ENCODE data around the gene DTNB. TPM values are rescaled to one million over a fixed set of nuclear protein-coding genes. Genes with fewer than 3 reads are reported as not detected.
"Not testable (repeated sequence)": the region's sequence is repeated elsewhere in the genome, so short reads cannot be mapped to it uniquely, and the experiment has no call there.

Gene DTNB
- total RNA-seq, 2 experiments from 2014 or later = 20.8 to 25.1 TPM

DNA sequence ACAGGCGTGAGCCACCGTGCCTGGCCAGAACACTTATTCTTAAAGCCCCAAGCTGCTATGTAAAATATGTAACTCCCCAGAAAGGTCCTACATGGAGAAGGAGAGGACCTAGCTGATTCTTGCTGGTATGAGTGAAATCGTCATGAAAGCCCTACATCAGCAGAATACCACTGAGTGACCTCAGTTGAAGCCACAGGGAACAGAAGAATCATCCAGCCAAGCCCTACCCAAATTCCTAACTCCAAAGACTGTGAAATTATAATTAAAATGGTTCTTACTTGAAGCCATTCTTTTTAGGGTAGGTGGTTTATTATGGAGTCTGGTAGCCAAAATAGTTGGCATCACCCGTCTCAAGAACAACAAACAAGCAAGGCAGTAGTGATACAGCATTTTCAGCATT is 4.5 kb upstream of the DTNB start:
- POLR2A ChIA-PET = no interaction called here
- Mint-ChIP-seq H3K27ac (no peak overlapping the region), H3K27me3 (no peaks in the 10 kb centered on the region), H3K9me3 (no peaks in the 10 kb centered on the region), H3K36me3 (no peaks in the 10 kb centered on the region), H3K4me3 (no peak overlapping the region), H3K4me1 (ENCODE audit: low read depth) (peaks cover 8% of the 10 kb centered on the region)
- no peak for DNase-seq
- intact Hi-C loops (cut with micrococcal nuclease) = loop anchor here (10.0 kb wide), 2 partner anchors 357 to 883 kb away; partner anchors contain the start of genes CENPO, PTRHD1 and RAB10
- CTCF ChIA-PET = interaction anchor here (0.8 kb wide), 1 partner anchor 22 kb away, joined by 3 read pairs; no protein-coding TSS in a partner anchor

DNA sequence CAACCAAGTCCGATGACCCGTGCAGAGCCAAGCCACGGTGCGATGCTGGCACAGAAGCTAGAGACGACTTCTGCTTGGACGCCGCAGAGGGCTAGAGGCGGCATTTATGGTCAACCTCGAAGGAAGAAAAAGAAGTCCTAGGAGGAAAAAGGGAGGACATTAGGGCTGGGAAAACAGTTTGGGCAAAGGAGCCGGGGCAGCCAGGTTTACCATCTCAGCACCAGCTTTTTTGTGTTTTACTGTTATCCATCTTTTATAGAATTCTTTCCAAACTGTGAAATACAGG is 643 bp upstream of the DTNB start:
- peak overlapping the region; percentile 80 for H3K4me3 Mint-ChIP-seq
- no peaks in the 10 kb centered on the region for H3K27me3 Mint-ChIP-seq
- intact Hi-C loops (cut with micrococcal nuclease) = loop anchor here (10.0 kb wide), 2 partner anchors 361 to 879 kb away; partner anchors contain the start of genes CENPO, PTRHD1 and RAB10
- ChIA-PET POLR2A (interaction anchor here (0.6 to 1.2 kb wide), 2 partner anchors 19 to 66 kb away, joined by 3 to 5 read pairs; no protein-coding TSS in a partner anchor), CTCF (interaction anchor here (1.4 to 2.0 kb wide), 2 partner anchors 27 to 205 kb away, joined by 3 to 10 read pairs; partner anchors contain the start of gene ASXL2)
- peak overlapping the region; percentile 62 for H3K27ac Mint-ChIP-seq
- H3K4me1 Mint-ChIP-seq (ENCODE audit: low read depth) = peaks cover 25% of the 10 kb centered on the region
- no peaks in the 10 kb centered on the region for H3K9me3 Mint-ChIP-seq
- no peak for DNase-seq
- no peaks in the 10 kb centered on the region for H3K36me3 Mint-ChIP-seq

DNA sequence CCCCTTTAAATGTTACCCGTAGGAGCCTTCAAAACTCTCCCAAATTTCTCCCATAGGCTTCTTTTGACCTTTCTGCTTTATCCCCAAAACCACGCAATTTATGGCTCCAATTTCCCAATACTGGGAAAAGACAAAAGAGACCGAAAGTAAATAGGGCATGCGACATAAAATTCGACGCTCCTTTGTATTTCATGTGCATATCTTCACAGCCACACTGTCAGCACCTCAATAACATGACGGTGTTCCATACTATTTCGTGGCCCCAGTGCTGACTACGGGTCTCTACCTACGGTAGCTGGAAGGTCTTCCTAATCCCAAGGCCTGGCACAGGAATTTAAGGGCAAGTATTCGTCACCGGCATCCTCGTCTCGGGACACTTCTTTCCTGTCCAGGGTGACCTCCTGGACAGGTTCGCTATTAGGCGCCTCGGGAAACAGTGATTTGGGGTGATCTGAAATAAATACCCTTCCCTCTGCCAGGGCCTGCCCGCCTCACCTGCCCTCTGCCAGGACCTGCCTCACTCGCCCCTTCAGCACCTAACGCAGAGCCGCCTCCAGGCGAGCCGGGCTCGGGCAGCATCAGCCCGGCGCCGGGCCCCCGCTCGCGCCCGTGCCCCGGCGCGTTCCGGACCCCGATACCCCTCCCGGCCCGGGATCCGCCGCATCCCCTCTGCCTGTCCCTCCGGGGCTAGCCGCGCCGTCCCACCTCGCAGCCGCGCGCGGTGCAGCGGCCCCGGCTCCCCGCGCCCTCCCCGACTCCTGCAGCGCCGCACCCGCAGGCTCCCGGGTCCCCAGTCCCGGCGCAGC is 680 bp downstream of the DTNB start:
- no peak overlapping the region for H3K27ac Mint-ChIP-seq
- H3K9me3 Mint-ChIP-seq = no peaks in the 10 kb centered on the region
- DNase-seq = peak; percentile 80
- peak overlapping the region; percentile 77 for H3K4me3 Mint-ChIP-seq
- intact Hi-C loops (cut with micrococcal nuclease) = loop anchor here (2.0 to 10.0 kb wide), 3 partner anchors 206 to 878 kb away; partner anchors contain the start of genes ASXL2, CENPO, PTRHD1 and RAB10
- peaks cover 27% of the 10 kb centered on the region for H3K4me1 Mint-ChIP-seq (ENCODE audit: low read depth)
- no peaks in the 10 kb centered on the region for H3K27me3 Mint-ChIP-seq
- ChIA-PET CTCF (interaction anchor here (1.4 to 2.4 kb wide), 3 partner anchors 28 to 206 kb away, joined by 3 to 10 read pairs (median 10); partner anchors contain the start of gene ASXL2), POLR2A (interaction anchor here (0.8 to 1.2 kb wide), 4 partner anchors 12 to 361 kb away, joined by 3 to 4 read pairs (median 4); partner anchors contain the start of gene RAB10)
- no peaks in the 10 kb centered on the region for H3K36me3 Mint-ChIP-seq

DNA sequence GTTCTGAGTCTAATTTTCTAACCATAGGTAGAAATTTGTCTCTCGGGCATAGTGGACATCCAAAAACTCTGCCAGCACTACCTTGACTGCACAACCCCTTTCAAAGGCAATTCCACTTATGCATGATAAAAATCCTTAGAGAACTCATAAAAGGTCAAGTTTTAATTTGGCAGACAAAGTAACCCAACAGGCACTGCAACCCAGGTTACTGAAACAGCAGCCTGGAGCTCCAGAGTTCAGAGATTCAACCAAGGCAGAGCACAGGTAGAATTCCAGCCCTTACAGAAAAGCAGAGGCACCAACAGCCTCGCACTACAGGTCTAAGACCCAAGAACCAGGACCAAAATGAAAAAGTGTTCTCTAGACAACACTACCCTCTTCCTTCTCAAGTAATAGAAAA is 1.8 kb downstream of the DTNB start:
- intact Hi-C loops (cut with micrococcal nuclease) = loop anchor here (2.0 to 10.0 kb wide), 3 partner anchors 207 to 877 kb away; partner anchors contain the start of genes ASXL2, CENPO, PTRHD1 and RAB10
- no peak for DNase-seq
- H3K27ac Mint-ChIP-seq = no peak overlapping the region
- H3K9me3 Mint-ChIP-seq = no peaks in the 10 kb centered on the region
- H3K4me3 Mint-ChIP-seq = peak overlapping the region; percentile 40
- H3K36me3 Mint-ChIP-seq = no peaks in the 10 kb centered on the region
- ChIA-PET CTCF (interaction anchor here (2.4 kb wide), 1 partner anchor 64 kb away, joined by 10 read pairs; no protein-coding TSS in a partner anchor), POLR2A (interaction anchor here (1.2 kb wide), 1 partner anchor 15 kb away, joined by 3 read pairs; no protein-coding TSS in a partner anchor)
- no peaks in the 10 kb centered on the region for H3K27me3 Mint-ChIP-seq
- H3K4me1 Mint-ChIP-seq (ENCODE audit: low read depth) = peaks cover 27% of the 10 kb centered on the region

DNA sequence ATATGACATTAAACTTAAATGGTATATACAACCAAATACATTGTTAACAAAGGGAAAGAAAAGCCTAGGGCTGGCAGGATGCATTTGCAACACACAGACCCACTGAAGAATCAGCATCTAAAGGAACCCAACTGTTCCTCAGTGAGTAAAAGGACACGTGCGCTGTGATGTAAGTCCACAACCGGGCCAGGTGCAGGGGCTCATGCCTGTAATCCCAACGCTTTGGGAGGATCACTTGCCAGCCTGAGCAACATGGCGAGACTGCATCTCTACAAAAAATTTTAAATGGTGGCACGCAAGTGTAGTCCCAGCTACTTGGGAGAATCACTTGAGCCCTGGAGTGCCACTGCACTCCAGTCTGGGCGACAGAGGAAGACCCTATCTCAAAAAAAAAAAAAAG is 3.9 kb downstream of the DTNB start:
- intact Hi-C loops (cut with micrococcal nuclease) = no loop called here
- ChIA-PET CTCF (no interaction called here), POLR2A (no interaction called here)
- Mint-ChIP-seq H3K9me3 (no peaks in the 10 kb centered on the region), H3K27ac (no peak overlapping the region), H3K4me1 (ENCODE audit: low read depth) (peaks cover 29% of the 10 kb centered on the region), H3K4me3 (no peak overlapping the region), H3K27me3 (no peaks in the 10 kb centered on the region), H3K36me3 (no peaks in the 10 kb centered on the region)
- DNase-seq = no peak

DNA sequence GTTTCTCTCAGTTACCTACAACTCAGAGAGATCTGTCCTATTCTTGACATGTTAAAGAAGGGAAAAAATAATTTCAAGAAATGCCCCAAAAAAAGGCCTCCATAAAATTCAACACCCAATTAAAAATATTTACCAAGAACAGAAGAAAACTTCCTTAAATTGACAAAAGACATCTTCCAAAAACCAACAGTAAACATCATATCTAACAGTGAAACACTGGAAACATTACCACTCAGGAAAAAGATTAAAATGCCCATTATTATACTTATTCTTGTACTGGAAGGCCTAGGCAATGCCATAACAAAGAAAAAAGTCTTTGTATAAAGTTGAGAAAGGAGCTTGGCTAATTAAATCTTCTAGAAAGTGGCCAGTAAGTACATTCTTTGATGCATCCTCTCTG is 7.2 kb downstream of the DTNB start:
- POLR2A ChIA-PET = no interaction called here

DNA sequence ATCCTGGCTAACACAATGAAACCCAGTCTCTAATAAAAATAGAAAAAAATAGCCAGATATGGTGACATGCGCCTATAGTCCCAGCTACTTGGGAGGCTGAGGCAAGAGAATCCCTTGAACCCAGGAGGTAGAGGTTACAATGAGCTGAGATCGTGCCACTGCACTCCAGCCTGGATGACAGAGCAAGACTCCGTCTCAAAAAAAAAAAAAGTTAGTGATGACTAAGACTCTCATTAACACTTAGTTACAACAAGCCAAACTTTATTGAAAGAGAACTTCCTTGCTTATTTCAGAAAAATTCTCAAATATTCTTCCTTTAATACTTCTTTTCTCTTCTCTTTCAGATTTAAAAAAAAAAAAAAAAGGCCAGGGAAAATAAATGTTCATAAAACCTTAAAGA is 7.9 kb downstream of the DTNB start:
- H3K27me3 Mint-ChIP-seq = not testable (repeated sequence)

More for the DNA sequence above, 7.2 kb downstream of the DTNB start:
- Mint-ChIP-seq H3K9me3 (no peaks in the 10 kb centered on the region), H3K4me3 (no peak overlapping the region), H3K36me3 (no peaks in the 10 kb centered on the region), H3K27ac (no peak overlapping the region), H3K27me3 (no peaks in the 10 kb centered on the region), H3K4me1 (ENCODE audit: low read depth) (peaks cover 17% of the 10 kb centered on the region)
- intact Hi-C loops (cut with micrococcal nuclease) = no loop called here
- DNase-seq = no peak
- CTCF ChIA-PET = interaction anchor here (4.8 kb wide), 1 partner anchor 59 kb away, joined by 33 read pairs; no protein-coding TSS in a partner anchor

DNA sequence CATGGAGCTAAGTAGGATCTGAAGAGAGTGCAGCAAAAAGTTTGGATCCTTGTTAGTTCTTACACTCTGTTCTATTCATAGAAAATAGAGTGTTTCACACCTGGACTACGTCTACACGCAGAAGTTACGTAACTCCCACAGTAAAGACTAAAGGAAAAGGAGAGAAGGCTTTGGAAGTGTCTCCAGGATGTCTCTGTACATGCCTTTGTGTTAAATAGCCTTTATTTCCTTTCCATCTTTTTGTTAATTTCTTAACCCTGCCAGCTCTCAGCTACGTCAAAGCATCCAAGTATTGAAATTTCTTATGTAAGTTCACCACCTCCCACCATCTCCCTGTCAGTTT is 8.4 kb downstream of the DTNB start:
- peaks cover 16% of the 10 kb centered on the region for H3K4me1 Mint-ChIP-seq (ENCODE audit: low read depth)
- CTCF ChIA-PET = interaction anchor here (1.4 to 4.8 kb wide), 5 partner anchors 11 to 58 kb away, joined by 3 to 33 read pairs (median 7); no protein-coding TSS in a partner anchor
- no peak for DNase-seq
- H3K9me3 Mint-ChIP-seq = no peaks in the 10 kb centered on the region
- no peak overlapping the region for H3K27ac Mint-ChIP-seq
- no peaks in the 10 kb centered on the region for H3K36me3 Mint-ChIP-seq
- intact Hi-C loops (cut with micrococcal nuclease) = loop anchor here (2.0 kb wide), 1 partner anchor 58 kb away; no protein-coding TSS in a partner anchor
- POLR2A ChIA-PET = no interaction called here
- H3K27me3 Mint-ChIP-seq = no peaks in the 10 kb centered on the region
- H3K4me3 Mint-ChIP-seq = no peak overlapping the region

More for the DNA sequence above, 7.9 kb downstream of the DTNB start:
- H3K9me3 Mint-ChIP-seq, DNase-seq, H3K36me3 Mint-ChIP-seq, H3K27ac Mint-ChIP-seq, POLR2A ChIA-PET, H3K4me3 Mint-ChIP-seq: not testable (repeated sequence)
- intact Hi-C loops (cut with micrococcal nuclease) = loop anchor here (2.0 kb wide), 1 partner anchor 59 kb away; no protein-coding TSS in a partner anchor
- CTCF ChIA-PET = interaction anchor here (1.4 to 4.8 kb wide), 5 partner anchors 10 to 58 kb away, joined by 3 to 33 read pairs (median 7); no protein-coding TSS in a partner anchor
- peaks cover 13% of the 10 kb centered on the region for H3K4me1 Mint-ChIP-seq (ENCODE audit: low read depth)

DNA sequence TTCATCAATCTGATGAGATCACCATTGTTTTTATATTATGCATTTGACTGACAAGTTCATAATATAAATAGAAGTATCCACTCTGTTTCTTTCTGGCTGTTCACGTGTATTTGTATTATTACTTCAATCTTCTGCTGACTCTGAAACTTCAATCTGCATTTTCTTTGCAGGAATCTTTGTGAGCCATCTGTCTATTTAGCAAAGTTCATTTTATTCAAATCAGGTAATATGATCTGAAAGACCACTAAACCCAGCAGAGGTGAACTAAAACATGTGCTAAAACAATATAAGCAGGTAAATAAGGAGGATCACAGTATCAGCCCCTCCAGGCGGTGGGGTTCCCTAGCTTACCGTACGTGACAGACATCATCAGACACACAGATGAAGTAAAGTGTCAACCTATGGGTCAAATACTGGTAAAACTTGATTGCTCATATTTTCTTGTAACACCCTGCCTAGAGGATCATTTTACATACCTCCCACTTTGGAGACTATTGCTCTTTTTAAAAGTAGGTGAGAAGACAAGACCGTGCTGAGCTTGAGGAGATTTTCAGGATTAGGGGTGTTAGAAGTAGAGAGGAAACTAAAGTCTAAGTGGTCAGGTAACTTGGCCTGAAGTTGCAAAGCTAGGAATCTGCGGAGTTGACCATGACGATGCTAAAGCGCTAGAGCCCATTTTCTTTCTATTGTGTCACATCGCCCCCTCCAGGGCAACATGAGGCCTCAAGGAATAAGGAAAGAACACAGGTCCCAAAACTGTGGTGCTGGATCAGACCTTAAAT is 9.0 kb downstream of the DTNB start:
- Mint-ChIP-seq H3K9me3 (no peaks in the 10 kb centered on the region), H3K36me3 (no peaks in the 10 kb centered on the region), H3K4me3 (no peak overlapping the region), H3K27ac (no peak overlapping the region), H3K4me1 (ENCODE audit: low read depth) (peaks cover 21% of the 10 kb centered on the region), H3K27me3 (no peaks in the 10 kb centered on the region)
- ChIA-PET POLR2A (no interaction called here), CTCF (interaction anchor here (0.6 to 4.8 kb wide), 6 partner anchors 10 to 299 kb away, joined by 3 to 33 read pairs (median 6); no protein-coding TSS in a partner anchor)
- intact Hi-C loops (cut with micrococcal nuclease) = loop anchor here (2.0 kb wide), 1 partner anchor 58 kb away; no protein-coding TSS in a partner anchor
- peak; percentile 39 for DNase-seq

DNA sequence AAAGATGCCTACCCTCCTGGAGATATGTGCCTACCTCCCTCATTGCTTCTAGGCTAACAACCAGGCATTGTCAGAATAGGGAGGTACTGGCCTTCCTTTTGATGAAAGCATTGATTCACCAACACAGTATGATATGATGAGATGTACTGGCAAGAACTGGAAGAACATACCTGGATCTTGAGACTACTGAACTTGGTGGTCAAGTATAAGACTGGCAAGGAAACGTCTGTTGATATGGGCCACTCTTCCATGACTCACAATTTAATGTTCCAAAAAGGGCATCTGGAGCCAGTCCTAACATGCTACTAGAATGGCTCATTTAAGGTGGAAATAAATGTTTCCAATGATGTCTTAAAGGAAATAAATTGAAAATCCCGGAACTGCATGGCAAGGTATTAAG is 18.1 kb downstream of the DTNB start:
- DNase-seq = no peak
- peaks cover 3% of the 10 kb centered on the region for H3K36me3 Mint-ChIP-seq
- H3K9me3 Mint-ChIP-seq = no peaks in the 10 kb centered on the region
- POLR2A ChIA-PET = no interaction called here
- intact Hi-C loops (cut with micrococcal nuclease) = no loop called here
- no peaks in the 10 kb centered on the region for H3K27me3 Mint-ChIP-seq
- CTCF ChIA-PET = no interaction called here
- H3K4me3 Mint-ChIP-seq = no peak overlapping the region
- no peak overlapping the region for H3K27ac Mint-ChIP-seq
- H3K4me1 Mint-ChIP-seq (ENCODE audit: low read depth) = peaks cover 24% of the 10 kb centered on the region

DNA sequence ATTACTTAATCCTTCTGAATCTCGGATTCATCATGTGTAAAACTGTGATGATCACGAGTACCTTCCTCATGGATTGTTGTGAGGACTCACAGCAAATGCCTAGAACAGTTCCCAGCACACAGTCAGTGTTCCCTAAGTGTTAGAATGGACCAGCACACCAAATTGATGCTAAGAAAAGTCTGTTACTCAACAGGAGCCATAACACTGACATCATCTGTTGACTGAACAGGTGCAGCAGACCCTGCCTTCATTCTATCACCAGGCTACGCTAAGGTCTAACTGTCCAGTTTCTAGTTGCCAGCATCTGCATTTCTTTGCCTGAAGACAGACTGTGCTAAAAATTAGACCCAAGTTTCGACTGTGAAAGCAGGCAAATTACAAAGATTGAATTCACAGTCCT is 18.6 kb downstream of the DTNB start:
- POLR2A ChIA-PET = no interaction called here
- intact Hi-C loops (cut with micrococcal nuclease) = no loop called here
- H3K4me1 Mint-ChIP-seq (ENCODE audit: low read depth) = peaks cover 19% of the 10 kb centered on the region
- no peak overlapping the region for H3K27ac Mint-ChIP-seq
- CTCF ChIA-PET = interaction anchor here (1.2 kb wide), 1 partner anchor 10 kb away, joined by 3 read pairs; no protein-coding TSS in a partner anchor
- no peaks in the 10 kb centered on the region for H3K9me3 Mint-ChIP-seq
- peaks cover 3% of the 10 kb centered on the region for H3K36me3 Mint-ChIP-seq
- no peak for DNase-seq
- H3K27me3 Mint-ChIP-seq = no peaks in the 10 kb centered on the region
- no peak overlapping the region for H3K4me3 Mint-ChIP-seq
